GM10266 (cell line): ENCODE measurements around the gene RABL3.

Experiments used
- DNase-seq: peaks from one replicate; pipeline ENCODE4 v3.0.0; 2012; ENCODE audit errors: extremely low spot score
- CTCF ChIP-seq: IDR thresholded peaks from 2 replicates; pipeline ENCODE4 v1.5.1; 2012; ENCODE audit warnings: mild to moderate bottlenecking, low read depth; ENCODE audit not compliant: control insufficient read depth, insufficient read depth; ENCODE audit errors: missing control alignments

The RABL3 gene

GRCh38 chr3:120772081-120772480 lies 29.8 kb upstream of the RABL3 start:
- no peak for TF ChIP-seq CTCF
- no peak for DNase-seq

GRCh38 chr3:120770891-120771290 lies 28.6 kb upstream of the RABL3 start:
- no peak for TF ChIP-seq CTCF

GRCh38 chr3:120769436-120769835 lies 27.1 kb upstream of the RABL3 start:
- DNase-seq = no peak
- TF ChIP-seq CTCF = no peak

More at GRCh38 chr3:120770891-120771290, 28.6 kb upstream of the RABL3 start:
- DNase-seq = no peak

GRCh38 chr3:120767106-120767505 lies 24.8 kb upstream of the RABL3 start:
- no peak for DNase-seq
- TF ChIP-seq CTCF = no peak

GRCh38 chr3:120766576-120766975 lies 24.3 kb upstream of the RABL3 start:
- TF ChIP-seq CTCF = no peak
- no peak for DNase-seq

- DNase-seq = no peak
- TF ChIP-seq CTCF = no peak
These were observed 23.6 kb upstream of the RABL3 start for GRCh38 chr3:120765830-120766493.

- DNase-seq = no peak
- no peak for TF ChIP-seq CTCF
These were observed 21.9 kb upstream of the RABL3 start for GRCh38 chr3:120764206-120764605.
